Stomach (tissue), 4 donors: Measurements from ENCODE around the gene SP3.

Experiments
- CTCF ChIP-seq, 7 experiments: fragments of 450-650 bp in 4 of 7; fragments of 200-600 bp in 3 of 7; sonication (generic) in 3 of 7; IDR thresholded peaks; one replicate each; pipeline ENCODE4 v1.5.1; 2016 to 2019; ENCODE audit warnings: antibody characterized with exemption in 7 of 7, control low read depth in 2 of 7, mild to moderate bottlenecking in 1 of 7
- POLR2AphosphoS5 ChIP-seq, 3 donors: sonication (generic); formaldehyde crosslinking; IDR thresholded peaks; one replicate each; pipeline ENCODE4 v1.6.1; 2016; ENCODE audit warnings: antibody characterized with exemption in 3 of 3

GRCh38 chr2:173914055-173914927 lies 50.9 kb downstream of the SP3 start:
- TF ChIP-seq CTCF (IDR thresholded peaks at IDR 0.05) (no peak), POLR2AphosphoS5 (IDR thresholded peaks at IDR 0.05) (no peak)
